Measurements from ENCODE around the gene EZR. TPM values are rescaled to one million over a fixed set of nuclear protein-coding genes. Genes with fewer than 3 reads are reported as not detected.
A peak's percentile ranks its signal among the peaks of the same experiment; 100 is the strongest.
"Not testable (repeated sequence)": the region's sequence is repeated elsewhere in the genome, so short reads cannot be mapped to it uniquely, and the experiment has no call there.

The EZR gene
- total RNA-seq, 1 experiment from 2014 or later = 375 TPM

DNA sequence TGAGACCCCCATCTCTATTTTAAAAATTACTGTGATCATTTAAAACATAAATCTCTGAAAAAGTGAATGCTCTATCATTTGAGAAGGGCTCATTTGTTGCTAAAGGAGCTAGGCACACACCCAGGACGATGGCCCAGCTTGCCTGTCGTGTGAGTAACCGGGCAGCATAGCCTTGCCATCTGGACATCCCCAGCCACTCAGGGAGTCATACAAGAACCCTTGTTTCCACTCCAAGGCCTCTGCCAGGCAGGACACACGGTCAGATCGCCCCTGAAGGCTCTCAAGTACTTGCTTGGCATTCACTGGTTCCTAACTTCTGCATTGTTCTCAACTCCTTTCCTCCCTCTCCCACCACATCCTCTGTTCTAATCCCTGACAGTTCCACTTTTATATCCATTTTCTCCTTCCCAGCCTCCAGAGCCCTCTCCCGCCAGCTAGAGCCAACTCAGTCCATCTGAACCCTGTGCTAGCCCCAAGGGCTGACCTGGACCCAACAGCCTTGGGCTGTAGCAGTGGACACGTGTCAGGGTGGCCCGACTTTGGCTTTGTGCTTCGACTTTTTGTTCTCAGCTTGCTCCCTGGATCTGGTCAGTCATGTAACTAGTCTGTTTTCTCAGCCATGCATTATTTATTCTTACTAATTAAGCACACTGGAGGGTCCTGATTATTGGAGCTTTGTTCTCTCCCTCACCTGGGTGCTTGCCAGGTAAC is 15.7 kb upstream of the EZR start:
- TF ChIP-seq, protein P1, sequence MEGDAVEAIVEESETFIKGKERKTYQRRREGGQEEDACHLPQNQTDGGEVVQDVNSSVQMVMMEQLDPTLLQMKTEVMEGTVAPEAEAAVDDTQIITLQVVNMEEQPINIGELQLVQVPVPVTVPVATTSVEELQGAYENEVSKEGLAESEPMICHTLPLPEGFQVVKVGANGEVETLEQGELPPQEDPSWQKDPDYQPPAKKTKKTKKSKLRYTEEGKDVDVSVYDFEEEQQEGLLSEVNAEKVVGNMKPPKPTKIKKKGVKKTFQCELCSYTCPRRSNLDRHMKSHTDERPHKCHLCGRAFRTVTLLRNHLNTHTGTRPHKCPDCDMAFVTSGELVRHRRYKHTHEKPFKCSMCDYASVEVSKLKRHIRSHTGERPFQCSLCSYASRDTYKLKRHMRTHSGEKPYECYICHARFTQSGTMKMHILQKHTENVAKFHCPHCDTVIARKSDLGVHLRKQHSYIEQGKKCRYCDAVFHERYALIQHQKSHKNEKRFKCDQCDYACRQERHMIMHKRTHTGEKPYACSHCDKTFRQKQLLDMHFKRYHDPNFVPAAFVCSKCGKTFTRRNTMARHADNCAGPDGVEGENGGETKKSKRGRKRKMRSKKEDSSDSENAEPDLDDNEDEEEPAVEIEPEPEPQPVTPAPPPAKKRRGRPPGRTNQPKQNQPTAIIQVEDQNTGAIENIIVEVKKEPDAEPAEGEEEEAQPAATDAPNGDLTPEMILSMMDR (conservative IDR thresholded peaks at IDR 0.05) = no peak
- no peak overlapping the region for H3K18ac ChIP-seq (ENCODE audit: insufficient read length, low read depth, low read length)
- no peaks in the 10 kb centered on the region for H4K20me1 ChIP-seq (ENCODE audit: control insufficient read depth, insufficient read depth, insufficient read length)
- DNase-seq = no peak
- no peaks in the 10 kb centered on the region for H3K9me3 ChIP-seq (ENCODE audit: control insufficient read depth, low read depth, low read length)
- H3K23ac ChIP-seq (ENCODE audit: insufficient read length, low read depth, low read length) = no peak overlapping the region
- H2BK20ac ChIP-seq (ENCODE audit: low read depth, low read length, poor library complexity, severe bottlenecking) = no peak overlapping the region
- H3K23me2 ChIP-seq (ENCODE audit: insufficient read length, low read depth, low read length, poor library complexity, severe bottlenecking) = no peaks in the 10 kb centered on the region
- Mint-ChIP-seq H3K4me3 (no peak overlapping the region), H3K4me1 (peaks cover 27 to 29% of the 10 kb centered on the region in 2 experiments), H3K27ac (peak overlapping the region in 2 of 3 experiments; percentile 25 to 76; a peak in 2 of 7 replicates), H3K36me3 (ENCODE audit: insufficient read depth in 1 of 3, low read depth in 3 of 3) (no peaks in the 10 kb centered on the region), H3K27me3 (ENCODE audit: low read depth) (peaks cover 3% of the 10 kb centered on the region), H3K9me3 (peaks cover 0 to 3% of the 10 kb centered on the region in 2 experiments; a peak in 1 of 5 replicates)
- H2AK5ac ChIP-seq (ENCODE audit: insufficient read length, low read length) = no peak overlapping the region
- H3K79me1 ChIP-seq (ENCODE audit: insufficient read depth, low read depth, low read length, poor library complexity, severe bottlenecking) = no peaks in the 10 kb centered on the region
- H2AFZ ChIP-seq (ENCODE audit: low read length) = no peak overlapping the region
- H3K4ac ChIP-seq (ENCODE audit: low read depth, low read length) = no peak overlapping the region
- no peak overlapping the region for H2BK120ac ChIP-seq (ENCODE audit: low read depth, low read length, poor library complexity, severe bottlenecking)
- no peaks in the 10 kb centered on the region for H3K27me3 ChIP-seq (ENCODE audit: insufficient read depth, low read length)
- no peak overlapping the region for H3T11ph ChIP-seq (ENCODE audit: low read length)
- no peak overlapping the region for H4K5ac ChIP-seq (ENCODE audit: insufficient read length, low read depth, low read length)
- no peaks in the 10 kb centered on the region; the same call in 1 of the 2 replicates for H3K4me1 ChIP-seq (ENCODE audit: insufficient read depth, low read length)
- H2BK5ac ChIP-seq (ENCODE audit: insufficient read length, low read length) = no peak overlapping the region
- no peak overlapping the region for H3K9ac ChIP-seq (ENCODE audit: extremely low read depth, insufficient read length, low read length)
- no peak overlapping the region for H4K91ac ChIP-seq (ENCODE audit: insufficient read length, low read depth, low read length)
- no peak overlapping the region for H4K8ac ChIP-seq (replicated peaks; ENCODE audit: insufficient read length, low read depth, low read length)
- WGBS (ENCODE audit: extremely low coverage, insufficient read length, low lambda C conversion rate) = no CpG with 5 or more reads among the region's 9 CpGs
- no peak overlapping the region for H2BK15ac ChIP-seq (ENCODE audit: low read depth, low read length)
- H3K14ac ChIP-seq (ENCODE audit: insufficient read depth, low read length) = no peak overlapping the region
- H3K4me2 ChIP-seq (ENCODE audit: insufficient read depth, insufficient read length, low read length) = no peak overlapping the region
- no peak overlapping the region for H3K27ac ChIP-seq (ENCODE audit: insufficient read length, low read depth, low read length)
- no peak overlapping the region for H2BK12ac ChIP-seq (ENCODE audit: insufficient read length, low read depth, low read length)
- no peak overlapping the region for H3K56ac ChIP-seq (ENCODE audit: insufficient read length, low read depth, low read length)
- H3K79me2 ChIP-seq (ENCODE audit: insufficient read depth, low read length) = no peaks in the 10 kb centered on the region

DNA sequence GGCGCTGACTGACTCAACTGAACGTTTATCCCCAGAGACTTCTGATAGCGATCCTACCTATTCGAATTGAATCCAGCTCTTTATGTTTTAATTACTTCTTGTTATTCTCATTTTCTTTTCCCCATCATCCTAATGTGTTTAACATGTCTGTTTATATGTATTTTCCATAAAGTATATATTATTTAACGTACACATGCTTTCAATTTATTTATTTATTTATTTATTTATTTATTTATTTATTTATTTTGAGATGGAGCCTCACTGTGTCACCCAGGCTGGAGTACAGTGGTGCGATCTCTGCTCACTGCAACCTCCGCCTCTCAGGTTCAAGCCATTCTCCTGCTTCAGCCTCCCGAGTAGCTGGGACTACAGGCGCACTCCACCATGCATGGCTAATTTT is 13.6 kb upstream of the EZR start:
- H2BK15ac ChIP-seq (ENCODE audit: low read depth, low read length); H3K79me1 ChIP-seq (ENCODE audit: insufficient read depth, low read depth, low read length, poor library complexity, severe bottlenecking); H3K4ac ChIP-seq (ENCODE audit: low read depth, low read length); H3K4me3 Mint-ChIP-seq; DNase-seq; H3K56ac ChIP-seq (ENCODE audit: insufficient read length, low read depth, low read length); H2BK5ac ChIP-seq (ENCODE audit: insufficient read length, low read length); H2BK20ac ChIP-seq (ENCODE audit: low read depth, low read length, poor library complexity, severe bottlenecking); H3K9me3 Mint-ChIP-seq; H3K23me2 ChIP-seq (ENCODE audit: insufficient read length, low read depth, low read length, poor library complexity, severe bottlenecking); H3K79me2 ChIP-seq (ENCODE audit: insufficient read depth, low read length); H2BK120ac ChIP-seq (ENCODE audit: low read depth, low read length, poor library complexity, severe bottlenecking); H3K9ac ChIP-seq (ENCODE audit: extremely low read depth, insufficient read length, low read length); H2BK12ac ChIP-seq (ENCODE audit: insufficient read length, low read depth, low read length); H3K4me2 ChIP-seq (ENCODE audit: insufficient read depth, insufficient read length, low read length); H3K27ac Mint-ChIP-seq; H4K20me1 ChIP-seq (ENCODE audit: control insufficient read depth, insufficient read depth, insufficient read length); H3K27ac ChIP-seq (ENCODE audit: insufficient read length, low read depth, low read length); H4K8ac ChIP-seq (replicated peaks; ENCODE audit: insufficient read length, low read depth, low read length); H3K23ac ChIP-seq (ENCODE audit: insufficient read length, low read depth, low read length); H3K27me3 ChIP-seq (ENCODE audit: insufficient read depth, low read length); H4K5ac ChIP-seq (ENCODE audit: insufficient read length, low read depth, low read length); H3K36me3 Mint-ChIP-seq (ENCODE audit: insufficient read depth in 1 of 3, low read depth in 3 of 3); H3T11ph ChIP-seq (ENCODE audit: low read length); H3K27me3 Mint-ChIP-seq (ENCODE audit: low read depth); H4K91ac ChIP-seq (ENCODE audit: insufficient read length, low read depth, low read length); H3K18ac ChIP-seq (ENCODE audit: insufficient read length, low read depth, low read length); H2AK5ac ChIP-seq (ENCODE audit: insufficient read length, low read length); H3K14ac ChIP-seq (ENCODE audit: insufficient read depth, low read length); H3K9me3 ChIP-seq (ENCODE audit: control insufficient read depth, low read depth, low read length); H3K4me1 ChIP-seq (ENCODE audit: insufficient read depth, low read length); H2AFZ ChIP-seq (ENCODE audit: low read length): not testable (repeated sequence)
- WGBS (ENCODE audit: extremely low coverage, insufficient read length, low lambda C conversion rate) = no CpG with 5 or more reads among the region's 9 CpGs
- peaks cover 23 to 24% of the 10 kb centered on the region in 2 experiments for H3K4me1 Mint-ChIP-seq
